A549 (cell line): ENCODE results near the gene CLEC16A. TPM values are rescaled to one million over a fixed set of nuclear protein-coding genes. Genes with fewer than 3 reads are reported as not detected.

Experiments
- ATAC-seq, 2 experiments: fragments of 200-7000 bp in 1 of 2; fragments of >200 bp in 1 of 2; cut with Nextera tagmentation in 1 of 2; cut with Tn5 transposase in 1 of 2; 3 replicates each; pipeline versions ENCODE4 v1.8.0 to v1.9.1; 2018 to 2020; ENCODE audit warnings: mild to moderate bottlenecking in 1 of 2, moderate library complexity in 1 of 2
- CTCF ChIA-PET: fragments of 300-600 bp; sonication (Branson Sonifier 250); formaldehyde crosslinking; extraction: SDS; loops from one replicate; lab custom pipeline; 2021; ENCODE audit warnings: antibody characterized with exemption, inconsistent platforms; lab: Yijun Ruan, JAX
- POLR2A ChIA-PET: fragments of 350-600 bp; formaldehyde crosslinking; extraction: SDS; loops from one replicate; lab custom pipeline; 2021; ENCODE audit warnings: antibody characterized with exemption, inconsistent platforms; lab: Yijun Ruan, JAX
- DNase-seq, 2 experiments: peaks; one replicate each; pipeline versions ENCODE4 v3.0.0 to v3.0.0-alpha.2; 2011 to 2016; ENCODE audit warnings: low read depth in 1 of 2, low spot score in 1 of 2
- FAIRE-seq: peaks from 2 replicates; lab custom pipeline; 2011; peaks lifted over from hg19 to GRCh38; lab: Jason Lieb, UNC
- H3K27ac ChIP-seq, 2 experiments: fragments of >200 bp; sonication (Bioruptor Twin); formaldehyde crosslinking; 3 replicates each; pipeline ENCODE4 v1.5.1; 2016 to 2017
- H3K4me1 ChIP-seq: fragments of >200 bp; sonication (Bioruptor Twin); formaldehyde crosslinking; 3 replicates; pipeline ENCODE4 v1.6.1; 2016
- H3K4me2 ChIP-seq: fragments of >200 bp; sonication (Bioruptor Twin); formaldehyde crosslinking; 3 replicates; pipeline ENCODE4 v1.6.1; 2016
- H3K4me3 ChIP-seq: fragments of >200 bp; sonication (Bioruptor Twin); formaldehyde crosslinking; 3 replicates; pipeline ENCODE4 v1.5.1; 2016
- H3K9me3 ChIP-seq: fragments of >200 bp; sonication (Bioruptor Twin); formaldehyde crosslinking; 3 replicates; pipeline ENCODE4 v1.6.1; 2016
- CHD2 ChIP-seq: fragments of 150-350 bp; IDR thresholded peaks from 2 replicates; pipeline ENCODE4 v1.6.1; 2014; ENCODE audit warnings: low read length; ENCODE audit not compliant: partially characterized antibody
- EP300 ChIP-seq, 2 experiments: fragments of >200 bp; sonication (Bioruptor Twin); formaldehyde crosslinking; IDR thresholded peaks; 2 replicates in 1 of 2; 3 replicates in 1 of 2; pipeline ENCODE4 v1.6.1; 2016 to 2017
- FOSL2 ChIP-seq, 2 experiments: fragments of 450-650 bp in 1 of 2; fragments of >200 bp in 1 of 2; sonication (Bioruptor Twin) in 1 of 2; formaldehyde crosslinking; IDR thresholded peaks; 2 replicates each; pipeline versions ENCODE4 v1.5.0 to v1.6.1; 2016 to 2020; ENCODE audit warnings: mild to moderate bottlenecking in 1 of 2, moderate library complexity in 1 of 2
- FOXS1 ChIP-seq: fragments of 250-450 bp; sonication (Bioruptor Pico); IDR thresholded peaks from 2 replicates; pipeline ENCODE4 v1.5.0; 2020; ENCODE audit warnings: mild to moderate bottlenecking, moderate library complexity
- HDAC2 ChIP-seq: fragments of 200-600 bp; sonication (generic); IDR thresholded peaks from 2 replicates; pipeline ENCODE4 v1.6.1; 2016
- HEYL ChIP-seq: fragments of 250-450 bp; sonication (Bioruptor Pico); IDR thresholded peaks from 2 replicates; pipeline ENCODE4 v1.8.0; 2021; ENCODE audit warnings: mild to moderate bottlenecking, moderate library complexity
- JUN ChIP-seq, 2 experiments: fragments of >200 bp; sonication (Bioruptor Twin); formaldehyde crosslinking; IDR thresholded peaks; 2 replicates in 1 of 2; 3 replicates in 1 of 2; pipeline ENCODE4 v1.6.1; 2016 to 2017
- MAZ ChIP-seq: fragments of 150-350 bp; IDR thresholded peaks from 2 replicates; pipeline ENCODE4 v1.6.1; 2014; ENCODE audit warnings: antibody characterized with exemption, low read depth, low read length, borderline replicate concordance
- RAD21 ChIP-seq, 2 experiments: fragments of >200 bp in 1 of 2; sonication (Bioruptor Twin) in 1 of 2; formaldehyde crosslinking in 1 of 2; IDR thresholded peaks in 1 of 2; conservative IDR thresholded peaks in 1 of 2; 2 replicates in 1 of 2; 3 replicates in 1 of 2; pipeline ENCODE4 v1.6.1; 2012 to 2018; ENCODE audit warnings: inconsistent platforms in 1 of 2
- RCOR1 ChIP-seq: fragments of 150-350 bp; IDR thresholded peaks from 2 replicates; pipeline ENCODE4 v1.6.1; 2014; ENCODE audit warnings: antibody characterized with exemption, low read length, low read depth
- RFX5 ChIP-seq: fragments of 450-650 bp; IDR thresholded peaks from 2 replicates; pipeline ENCODE4 v1.7.1; 2014; ENCODE audit warnings: antibody characterized with exemption, mild to moderate bottlenecking, moderate library complexity
- SMC3 ChIP-seq: fragments of >200 bp; sonication (Bioruptor Twin); formaldehyde crosslinking; IDR thresholded peaks from 3 replicates; pipeline ENCODE4 v1.6.1; 2018; ENCODE audit warnings: inconsistent platforms
- TFCP2L1 ChIP-seq: fragments of 250-450 bp; sonication (Bioruptor Pico); IDR thresholded peaks from 2 replicates; pipeline ENCODE4 v1.5.0; 2021; ENCODE audit warnings: mild to moderate bottlenecking
- TP53 ChIP-seq: fragments of 250-450 bp; sonication (Bioruptor Pico); IDR thresholded peaks from 2 replicates; pipeline ENCODE4 v1.5.0; 2021; ENCODE audit warnings: mild to moderate bottlenecking, moderate library complexity
- ZNF302 ChIP-seq: fragments of 250-450 bp; sonication (Bioruptor Pico); IDR thresholded peaks from 2 replicates; pipeline ENCODE4 v1.9.0; 2021; ENCODE audit warnings: inconsistent platforms, mild to moderate bottlenecking, moderate library complexity
- WGBS: methylation state at CpG from one replicate; pipeline ENCODE4 v1.1.6; 2017; ENCODE audit errors: missing lambda C conversion rate; 5-methylcytosine and 5-hydroxymethylcytosine counted together
- polyA plus RNA-seq, 4 experiments: library from polyadenylated mRNA; depleted of rRNA in 3 of 4; stranded (reverse); fragments of >200 nt; fragmentation: RNase III in 1 of 4; extraction: RNeasy Plus Mini Kit Qiagen cat#74134 plus additional on column Dnase treatment in 1 of 4; gene quantifications; 2 replicates in 3 of 4; 3 replicates in 1 of 4; pipeline ENCODE4 v1.2.3, GENCODE V29; 2011 to 2017
- TF ChIP-seq, protein P1 (sequence below): fragments of >200 bp; sonication (Bioruptor Twin); formaldehyde crosslinking; IDR thresholded peaks from 3 replicates; pipeline ENCODE4 v1.5.1; 2016
- TF ChIP-seq, protein P2 (sequence below): IDR thresholded peaks from 2 replicates; pipeline ENCODE4 v1.6.1; 2012
- TF ChIP-seq, protein P3 (sequence below): fragments of 450-650 bp; IDR thresholded peaks from 2 replicates; pipeline ENCODE4 v1.6.1; 2014; ENCODE audit warnings: antibody characterized with exemption
- TF ChIP-seq, protein P4 (sequence below): IDR thresholded peaks from 2 replicates; pipeline ENCODE4 v1.6.1; 2012
- TF ChIP-seq, protein P5 (sequence below): fragments of 250-450 bp; sonication (Bioruptor Pico); IDR thresholded peaks from 2 replicates; pipeline ENCODE4 v1.5.0; 2020; ENCODE audit warnings: low read depth, mild to moderate bottlenecking, moderate library complexity

CLEC16A gene
- polyA plus RNA-seq, 2 of the 4 experiments (the other 2 are of a cell fraction) = 8.3 to 10.4 TPM

DNA sequence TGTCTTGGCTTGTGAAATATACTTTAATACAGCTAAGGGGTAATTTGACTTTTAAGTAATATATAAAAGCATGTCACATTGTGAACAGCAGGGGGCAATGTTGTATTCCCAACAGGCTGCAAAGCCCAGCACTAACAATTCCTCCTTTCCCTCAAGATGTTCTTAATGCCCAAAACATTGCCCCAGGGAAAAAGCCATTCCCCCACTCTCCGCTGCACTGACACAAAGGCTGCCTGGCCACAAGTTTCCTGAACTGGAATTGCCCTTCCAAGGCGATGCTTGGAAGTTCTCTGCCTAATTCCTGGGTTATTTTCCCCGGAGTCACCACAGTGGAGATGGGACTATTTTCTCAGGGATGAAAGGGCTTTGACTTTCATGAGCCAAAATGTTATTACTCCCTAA, 27.2 kb downstream of the CLEC16A start:
- TF ChIP-seq, protein P1, sequence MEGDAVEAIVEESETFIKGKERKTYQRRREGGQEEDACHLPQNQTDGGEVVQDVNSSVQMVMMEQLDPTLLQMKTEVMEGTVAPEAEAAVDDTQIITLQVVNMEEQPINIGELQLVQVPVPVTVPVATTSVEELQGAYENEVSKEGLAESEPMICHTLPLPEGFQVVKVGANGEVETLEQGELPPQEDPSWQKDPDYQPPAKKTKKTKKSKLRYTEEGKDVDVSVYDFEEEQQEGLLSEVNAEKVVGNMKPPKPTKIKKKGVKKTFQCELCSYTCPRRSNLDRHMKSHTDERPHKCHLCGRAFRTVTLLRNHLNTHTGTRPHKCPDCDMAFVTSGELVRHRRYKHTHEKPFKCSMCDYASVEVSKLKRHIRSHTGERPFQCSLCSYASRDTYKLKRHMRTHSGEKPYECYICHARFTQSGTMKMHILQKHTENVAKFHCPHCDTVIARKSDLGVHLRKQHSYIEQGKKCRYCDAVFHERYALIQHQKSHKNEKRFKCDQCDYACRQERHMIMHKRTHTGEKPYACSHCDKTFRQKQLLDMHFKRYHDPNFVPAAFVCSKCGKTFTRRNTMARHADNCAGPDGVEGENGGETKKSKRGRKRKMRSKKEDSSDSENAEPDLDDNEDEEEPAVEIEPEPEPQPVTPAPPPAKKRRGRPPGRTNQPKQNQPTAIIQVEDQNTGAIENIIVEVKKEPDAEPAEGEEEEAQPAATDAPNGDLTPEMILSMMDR = peak; percentile 80
- TF ChIP-seq SMC3 (peak; percentile 82), RAD21 (conservative IDR thresholded peaks at IDR 0.05 in 1 of 2, IDR thresholded peaks at IDR 0.05 in 1 of 2) (peak; percentile 89 to 91), MAZ (no peak), CHD2 (peak; percentile 31)
- WGBS = 49% methylated on average over 3 of the region's 3 CpGs
- Histone ChIP-seq H3K4me3 (no peak overlapping the region), H3K4me2 (no peak overlapping the region), H3K4me1 (no peaks in the 10 kb centered on the region), H3K27ac (peak overlapping the region in 1 of 2 experiments; percentile 15; a peak in 1 of 6 replicates), H3K9me3 (no peaks in the 10 kb centered on the region)
- FAIRE-seq (no peak), ATAC-seq (peak; percentile 63 to 81; a peak in 4 of 6 replicates), DNase-seq (peak; percentile 51 to 77)
- ChIA-PET POLR2A (interaction anchor here (1.7 kb wide), 1 partner anchor 285 kb away, joined by 30 read pairs; the partner anchor contains the start of gene SOCS1), CTCF (interaction anchor here (0.6 to 19.6 kb wide), 44 partner anchors 8 to 826 kb away, joined by 3 to 364 read pairs (median 4); partner anchors contain the start of genes CLEC16A, PRM2, SOCS1 and ZC3H7A)

DNA sequence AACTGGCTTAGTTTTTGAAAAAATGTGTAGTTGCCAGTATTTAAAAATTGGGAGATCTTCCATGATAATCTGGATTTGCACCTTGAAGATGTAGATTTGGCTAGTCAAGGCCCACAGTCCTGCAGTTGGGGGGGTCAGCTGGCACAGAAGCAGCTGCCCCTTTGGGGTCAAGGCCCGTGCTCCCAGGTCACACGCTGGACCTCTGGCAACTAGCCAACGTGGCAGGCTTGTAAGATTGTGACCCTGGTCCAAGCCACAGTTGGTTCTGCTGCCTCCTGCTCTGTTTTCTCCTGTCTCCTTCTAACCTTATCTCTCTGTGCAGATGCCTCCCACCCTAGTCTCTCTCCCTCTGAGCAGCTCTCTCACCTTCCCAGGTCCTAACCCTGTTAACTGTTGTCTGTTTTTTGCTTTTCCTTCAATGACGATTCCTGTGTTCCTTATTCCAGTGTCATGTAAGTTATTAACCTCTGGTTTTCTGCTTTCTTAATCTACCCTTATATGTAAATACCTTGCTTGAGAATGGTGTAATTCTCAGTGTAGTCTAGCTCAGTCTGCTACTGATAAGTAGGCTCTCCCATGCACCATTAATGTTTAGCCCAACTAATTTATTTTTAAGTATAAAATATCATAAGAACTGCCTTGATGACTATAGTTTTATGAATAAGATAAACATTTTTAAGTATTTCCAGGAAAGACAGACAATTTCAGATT, 27.9 kb downstream of the CLEC16A start:
- peak overlapping the region in 1 of 2 experiments; percentile 15; a peak in 1 of 6 replicates for H3K27ac ChIP-seq
- H3K9me3 ChIP-seq = no peaks in the 10 kb centered on the region
- ATAC-seq = no peak
- no peaks in the 10 kb centered on the region for H3K4me1 ChIP-seq
- CTCF ChIA-PET = interaction anchor here (0.6 to 19.6 kb wide), 14 partner anchors 8 to 825 kb away, joined by 3 to 364 read pairs (median 6); partner anchors contain the start of genes CLEC16A, SOCS1 and ZC3H7A
- POLR2A ChIA-PET = interaction anchor here (0.5 kb wide), 1 partner anchor 129 kb away, joined by 3 read pairs; no protein-coding TSS in a partner anchor
- TF ChIP-seq HDAC2 (no peak), TFCP2L1 (CRISPR knock-in tag) (no peak)
- TF ChIP-seq, protein P2, sequence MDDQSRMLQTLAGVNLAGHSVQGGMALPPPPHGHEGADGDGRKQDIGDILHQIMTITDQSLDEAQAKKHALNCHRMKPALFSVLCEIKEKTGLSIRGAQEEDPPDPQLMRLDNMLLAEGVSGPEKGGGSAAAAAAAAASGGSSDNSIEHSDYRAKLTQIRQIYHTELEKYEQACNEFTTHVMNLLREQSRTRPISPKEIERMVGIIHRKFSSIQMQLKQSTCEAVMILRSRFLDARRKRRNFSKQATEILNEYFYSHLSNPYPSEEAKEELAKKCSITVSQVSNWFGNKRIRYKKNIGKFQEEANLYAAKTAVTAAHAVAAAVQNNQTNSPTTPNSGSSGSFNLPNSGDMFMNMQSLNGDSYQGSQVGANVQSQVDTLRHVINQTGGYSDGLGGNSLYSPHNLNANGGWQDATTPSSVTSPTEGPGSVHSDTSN = no peak
- TF ChIP-seq, all 56 proteins: peak for 0
- Histone ChIP-seq H3K4me3 (no peak overlapping the region), H3K4me2 (no peak overlapping the region)
- DNase-seq (no peak), FAIRE-seq (no peak)
- WGBS = 57% methylated on average over 4 of the region's 4 CpGs

DNA sequence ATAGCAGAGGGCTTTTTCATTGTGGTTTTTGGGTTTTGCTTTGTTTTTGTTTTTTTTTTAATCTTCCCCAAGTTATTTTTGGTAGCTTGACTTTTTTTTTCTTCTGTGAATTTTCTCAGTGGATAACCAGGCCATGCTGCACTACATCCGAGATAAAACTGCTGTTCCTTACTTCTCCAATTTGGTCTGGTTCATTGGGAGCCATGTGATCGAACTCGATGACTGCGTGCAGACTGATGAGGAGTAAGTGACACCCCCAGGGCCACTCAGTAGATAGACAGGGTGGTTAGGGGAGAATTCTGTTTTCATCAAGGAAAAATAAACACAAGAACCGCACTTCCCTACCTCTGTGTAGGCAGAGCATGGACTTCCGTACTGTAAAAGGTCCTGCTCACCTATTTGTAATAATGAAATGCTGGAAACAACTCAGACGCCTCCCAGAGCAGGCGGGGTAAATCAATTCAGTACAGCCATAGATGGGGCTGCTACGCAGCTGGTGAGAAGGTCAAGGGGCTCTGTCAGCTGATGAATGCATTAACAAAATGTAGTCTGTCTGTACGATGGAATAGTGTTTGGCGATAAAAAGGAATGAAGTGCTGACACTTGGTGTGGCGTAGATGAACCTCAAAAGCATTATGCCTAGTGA, 28.6 kb downstream of the CLEC16A start:
- Histone ChIP-seq H3K9me3 (no peaks in the 10 kb centered on the region), H3K27ac (no peak overlapping the region), H3K4me3 (no peak overlapping the region)
- DNase-seq = no peak
- no peak for FAIRE-seq
- 93% methylated on average over 12 of the region's 12 CpGs for WGBS
- no peak for ATAC-seq
- POLR2A ChIA-PET = no interaction called here
- TF ChIP-seq HDAC2 (no peak), RFX5 (no peak), ZNF302 (CRISPR knock-in tag) (no peak), FOSL2 (IDR thresholded peaks at IDR 0.05) (no peak), FOSL2 (CRISPR knock-in tag; IDR thresholded peaks at IDR 0.05) (no peak), HEYL (CRISPR knock-in tag) (no peak), FOXS1 (CRISPR knock-in tag) (no peak), EP300 (IDR thresholded peaks at IDR 0.05) (no peak), JUN (IDR thresholded peaks at IDR 0.05) (no peak), TP53 (no peak), RCOR1 (no peak), RAD21 (conservative IDR thresholded peaks at IDR 0.05 in 1 of 2, IDR thresholded peaks at IDR 0.05 in 1 of 2) (no peak)
- TF ChIP-seq, protein P3, sequence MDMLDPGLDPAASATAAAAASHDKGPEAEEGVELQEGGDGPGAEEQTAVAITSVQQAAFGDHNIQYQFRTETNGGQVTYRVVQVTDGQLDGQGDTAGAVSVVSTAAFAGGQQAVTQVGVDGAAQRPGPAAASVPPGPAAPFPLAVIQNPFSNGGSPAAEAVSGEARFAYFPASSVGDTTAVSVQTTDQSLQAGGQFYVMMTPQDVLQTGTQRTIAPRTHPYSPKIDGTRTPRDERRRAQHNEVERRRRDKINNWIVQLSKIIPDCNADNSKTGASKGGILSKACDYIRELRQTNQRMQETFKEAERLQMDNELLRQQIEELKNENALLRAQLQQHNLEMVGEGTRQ = no peak
- TF ChIP-seq, protein P4, sequence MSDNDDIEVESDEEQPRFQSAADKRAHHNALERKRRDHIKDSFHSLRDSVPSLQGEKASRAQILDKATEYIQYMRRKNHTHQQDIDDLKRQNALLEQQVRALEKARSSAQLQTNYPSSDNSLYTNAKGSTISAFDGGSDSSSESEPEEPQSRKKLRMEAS = no peak
- TF ChIP-seq, protein P5, sequence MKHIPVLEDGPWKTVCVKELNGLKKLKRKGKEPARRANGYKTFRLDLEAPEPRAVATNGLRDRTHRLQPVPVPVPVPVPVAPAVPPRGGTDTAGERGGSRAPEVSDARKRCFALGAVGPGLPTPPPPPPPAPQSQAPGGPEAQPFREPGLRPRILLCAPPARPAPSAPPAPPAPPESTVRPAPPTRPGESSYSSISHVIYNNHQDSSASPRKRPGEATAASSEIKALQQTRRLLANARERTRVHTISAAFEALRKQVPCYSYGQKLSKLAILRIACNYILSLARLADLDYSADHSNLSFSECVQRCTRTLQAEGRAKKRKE = no peak
- TF ChIP-seq, all 56 proteins: peak for 0
- Histone ChIP-seq H3K4me1 (no peaks in the 10 kb centered on the region), H3K4me2 (no peak overlapping the region)
- CTCF ChIA-PET = interaction anchor here (0.6 to 19.6 kb wide), 10 partner anchors 11 to 739 kb away, joined by 3 to 364 read pairs (median 14); partner anchors contain the start of genes CLEC16A and SOCS1
